Prostate gland (tissue), 2 donors: ENCODE data around the gene FBXL13.

Experiments used
- CTCF ChIP-seq, 4 experiments: fragments of 200-600 bp in 2 of 4; fragments of 450-650 bp in 2 of 4; sonication (generic) in 2 of 4; IDR thresholded peaks; 1 replicate in 3 of 4; 2 replicates in 1 of 4; pipeline ENCODE4 v1.5.1; 2016 to 2019; ENCODE audit warnings: antibody characterized with exemption in 4 of 4, mild to moderate bottlenecking in 2 of 4, moderate library complexity in 2 of 4
- POLR2A ChIP-seq: fragments of 450-650 bp; IDR thresholded peaks from one replicate; pipeline ENCODE4 v1.6.1; 2016; ENCODE audit warnings: antibody characterized with exemption, mild to moderate bottlenecking

DNA sequence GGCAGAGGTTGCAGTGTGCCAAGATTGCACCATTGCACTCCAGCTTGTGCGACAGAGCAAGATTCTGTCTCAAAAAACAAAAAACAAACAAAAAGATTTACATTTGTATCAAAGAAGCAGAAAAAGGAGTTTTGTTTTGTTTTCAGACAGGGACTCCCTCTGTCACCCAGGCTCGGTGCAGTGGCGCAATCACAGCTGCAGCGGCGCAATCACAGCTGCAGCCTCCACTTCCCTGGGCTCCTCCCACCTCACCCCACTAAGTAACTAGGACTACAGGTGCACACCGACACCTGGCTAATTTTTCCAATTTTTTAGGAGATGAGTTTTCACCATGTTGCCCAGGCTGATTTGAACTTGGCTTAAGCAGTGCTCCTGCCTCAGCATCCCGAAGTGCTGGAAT lies 2.2 kb upstream of the FBXL13 start:
- TF ChIP-seq CTCF (IDR thresholded peaks at IDR 0.05): no peak
- TF ChIP-seq POLR2A: no peak
